PC-3 (cell line): ENCODE measurements around the gene C10orf95. TPM values are rescaled to one million over a fixed set of nuclear protein-coding genes. Genes with fewer than 3 reads are reported as not detected.

ENCODE experiments used
- ATAC-seq: fragments of 200-7000 bp; cut with Tn5 transposase; 2 replicates; pipeline ENCODE4 v1.9.1; 2020; ENCODE audit warnings: mild to moderate bottlenecking, moderate library complexity
- BruUV-seq: library from RNA; stranded (reverse); fragments of 400-500 nt; replicated peaks from 2 replicates; lab custom pipeline; 2021; lab: Mats Ljungman, UMichigan
- CTCF ChIA-PET: fragments of 300-600 bp; sonication (Branson Sonifier 250); formaldehyde crosslinking; loops from one replicate; lab custom pipeline; 2022; ENCODE audit warnings: antibody characterized with exemption; lab: Charles Lee
- POLR2A ChIA-PET: fragments of 300-600 bp; sonication (Branson Sonifier 250); formaldehyde crosslinking; loops from one replicate; lab custom pipeline; 2022; ENCODE audit warnings: antibody characterized with exemption; ENCODE audit not compliant: unreplicated experiment; lab: Charles Lee
- DNase-seq: peaks from one replicate; pipeline ENCODE4 v3.0.0-alpha.2; 2015
- H2AFZ ChIP-seq: fragments of 300-600 bp; sonication (generic); 2 replicates; pipeline ENCODE4 v1.6.0; 2016; ENCODE audit warnings: antibody characterized with exemption, low read length
- H3F3A ChIP-seq: fragments of 300-600 bp; sonication (generic); one replicate; pipeline ENCODE4 v1.6.0; 2017; ENCODE audit warnings: antibody characterized with exemption, low read length, control low read depth, mild to moderate bottlenecking; ENCODE audit not compliant: unreplicated experiment
- H3K27ac ChIP-seq: fragments of 300-600 bp; sonication (generic); 2 replicates; pipeline ENCODE4 v1.5.1; 2016; ENCODE audit warnings: mild to moderate bottlenecking, low read length
- H3K27me3 ChIP-seq: fragments of 300-600 bp; sonication (generic); 2 replicates; pipeline ENCODE4 v1.6.1; 2016; ENCODE audit warnings: low read length, mixed read lengths
- H3K36me3 ChIP-seq: fragments of 300-600 bp; sonication (generic); 2 replicates; pipeline ENCODE4 v1.6.1; 2016; ENCODE audit warnings: low read depth, mixed run types, low read length, mixed read lengths
- H3K4me1 ChIP-seq: fragments of 300-600 bp; sonication (generic); 2 replicates; pipeline ENCODE4 v1.5.1; 2016; ENCODE audit warnings: low read length; ENCODE audit not compliant: insufficient read depth
- H3K4me2 ChIP-seq: fragments of 300-600 bp; sonication (generic); 2 replicates; pipeline ENCODE4 v1.6.0; 2016; ENCODE audit warnings: low read length
- H3K4me3 ChIP-seq: fragments of 300-600 bp; sonication (generic); 2 replicates; pipeline ENCODE4 v1.5.1; 2016; ENCODE audit warnings: mild to moderate bottlenecking, low read length, mixed read lengths
- H3K79me2 ChIP-seq: fragments of 300-600 bp; sonication (generic); 2 replicates; pipeline ENCODE4 v1.6.1; 2017; ENCODE audit warnings: low read length, mixed read lengths
- H3K9ac ChIP-seq: fragments of 300-600 bp; sonication (generic); 2 replicates; pipeline ENCODE4 v1.6.0; 2016; ENCODE audit warnings: mild to moderate bottlenecking, low read length
- H3K9me2 ChIP-seq: fragments of 300-600 bp; sonication (generic); replicated peaks from 2 replicates; pipeline ENCODE4 v1.6.1; 2016; ENCODE audit warnings: mixed run types, low read length, mixed read lengths
- H3K9me3 ChIP-seq: fragments of 300-600 bp; sonication (generic); 2 replicates; pipeline ENCODE4 v1.6.1; 2016; ENCODE audit warnings: low read length, mixed read lengths
- H4K20me1 ChIP-seq: fragments of 300-600 bp; sonication (generic); 2 replicates; pipeline ENCODE4 v1.6.1; 2016; ENCODE audit warnings: low read length, mixed read lengths
- CTCF ChIP-seq: fragments of 300-600 bp; sonication (generic); conservative IDR thresholded peaks from 2 replicates; pipeline ENCODE4 v1.5.1; 2017; ENCODE audit warnings: antibody characterized with exemption, low read depth, mild to moderate bottlenecking, low read length
- EZH2 ChIP-seq: fragments of 300-600 bp; sonication (generic); IDR thresholded peaks from one replicate; pipeline ENCODE4 v1.6.1; 2017; ENCODE audit warnings: antibody characterized with exemption, mild to moderate bottlenecking, low read length; ENCODE audit not compliant: unreplicated experiment
- EZH2phosphoT487 ChIP-seq: fragments of 300-600 bp; sonication (generic); IDR thresholded peaks from 2 replicates; pipeline ENCODE4 v1.6.1; 2018; ENCODE audit warnings: mild to moderate bottlenecking, antibody characterized with exemption, low read length, borderline replicate concordance
- intact Hi-C: fragments of 100-400 bp; cut with micrococcal nuclease; formaldehyde crosslinking; loops from 2 replicates; pipeline ENCODE4 v1.9.0; 2023
- total RNA-seq: library from RNA; depleted of rRNA; stranded (reverse); fragments of >200 nt; gene quantifications from 2 replicates; pipeline ENCODE4 v1.2.3, GENCODE V29; 2014

C10orf95 gene
- total RNA-seq, 1 experiment from 2014 or later, result 1.9 TPM

- no peak overlapping the region for H3K4me2 ChIP-seq
- no peaks in the 10 kb centered on the region for H3K9me2 ChIP-seq
- intact Hi-C loops, result no loop called here
- H3K4me1 ChIP-seq, result no peaks in the 10 kb centered on the region
- H3K27ac ChIP-seq, result no peak overlapping the region
- H3K27me3 ChIP-seq, result no peaks in the 10 kb centered on the region
- peaks cover 11% of the 10 kb centered on the region; the same call in 1 of the 2 replicates for H3K36me3 ChIP-seq
- ATAC-seq, result no peak
- no peak overlapping the region for H3K4me3 ChIP-seq
- H3K9ac ChIP-seq, result no peak overlapping the region
- H3K9me3 ChIP-seq, result no peaks in the 10 kb centered on the region
- no peak for DNase-seq
- no peaks in the 10 kb centered on the region for H4K20me1 ChIP-seq
- ChIA-PET POLR2A (no interaction called here), CTCF (no interaction called here)
- no peaks in the 10 kb centered on the region for H3F3A ChIP-seq
- TF ChIP-seq CTCF, result no peak
- no peak for TF ChIP-seq EZH2phosphoT487
- TF ChIP-seq EZH2, result no peak
- no peak overlapping the region for H2AFZ ChIP-seq
- no TSS peak for BruUV-seq
- H3K79me2 ChIP-seq, result no peaks in the 10 kb centered on the region
Observed at GRCh38 chr10:102484021-102484420, 32.7 kb upstream of the C10orf95 start.

GRCh38 chr10:102480396-102480795 is 29.1 kb upstream of the C10orf95 start:
- no peaks in the 10 kb centered on the region for H3K9me2 ChIP-seq
- H3F3A ChIP-seq, result no peaks in the 10 kb centered on the region
- no peak for ATAC-seq
- ChIA-PET CTCF (no interaction called here), POLR2A (no interaction called here)
- intact Hi-C loops, result no loop called here
- BruUV-seq, result no TSS peak
- H3K4me1 ChIP-seq, result no peaks in the 10 kb centered on the region
- no peak overlapping the region for H2AFZ ChIP-seq
- H3K27ac ChIP-seq, result no peak overlapping the region
- H3K9me3 ChIP-seq, result no peaks in the 10 kb centered on the region
- no peaks in the 10 kb centered on the region for H4K20me1 ChIP-seq
- TF ChIP-seq CTCF (no peak), EZH2phosphoT487 (no peak), EZH2 (no peak)
- no peak overlapping the region for H3K9ac ChIP-seq
- no peak overlapping the region for H3K4me2 ChIP-seq
- H3K27me3 ChIP-seq, result no peaks in the 10 kb centered on the region
- H3K4me3 ChIP-seq, result no peak overlapping the region
- H3K79me2 ChIP-seq, result no peaks in the 10 kb centered on the region
- peaks cover 3% of the 10 kb centered on the region; the same call in 1 of the 2 replicates for H3K36me3 ChIP-seq
- DNase-seq, result no peak

- H3K4me2 ChIP-seq, result no peak overlapping the region
- no peaks in the 10 kb centered on the region for H3F3A ChIP-seq
- H4K20me1 ChIP-seq, result no peaks in the 10 kb centered on the region
- no peak overlapping the region for H3K4me3 ChIP-seq
- intact Hi-C loops, result loop anchor here (2.0 kb wide), 1 partner anchor 85 kb away; the partner anchor contains the start of gene NFKB2
- no peak overlapping the region for H2AFZ ChIP-seq
- H3K27ac ChIP-seq, result no peak overlapping the region
- H3K27me3 ChIP-seq, result no peaks in the 10 kb centered on the region
- DNase-seq (no peak), ATAC-seq (no peak)
- no TSS peak for BruUV-seq
- TF ChIP-seq CTCF, result no peak
- TF ChIP-seq EZH2, result no peak
- TF ChIP-seq EZH2phosphoT487, result no peak
- ChIA-PET CTCF (no interaction called here), POLR2A (no interaction called here)
- no peaks in the 10 kb centered on the region for H3K9me3 ChIP-seq
- no peaks in the 10 kb centered on the region for H3K79me2 ChIP-seq
- H3K36me3 ChIP-seq, result no peaks in the 10 kb centered on the region; the same call in 1 of the 2 replicates
- no peaks in the 10 kb centered on the region for H3K4me1 ChIP-seq
- H3K9me2 ChIP-seq, result no peaks in the 10 kb centered on the region
- H3K9ac ChIP-seq, result no peak overlapping the region
Observed at GRCh38 chr10:102479651-102480050, 28.3 kb upstream of the C10orf95 start.
